ENCODE results near the gene ALKBH3. TPM values are rescaled to one million over a fixed set of nuclear protein-coding genes. Genes with fewer than 3 reads are reported as not detected.
A peak's percentile ranks its signal among the peaks of the same experiment; 100 is the strongest.

The ALKBH3 gene
- total and polyA plus RNA-seq, 12 donors: 19.7 to 45.3 (median 31.5) TPM

DNA sequence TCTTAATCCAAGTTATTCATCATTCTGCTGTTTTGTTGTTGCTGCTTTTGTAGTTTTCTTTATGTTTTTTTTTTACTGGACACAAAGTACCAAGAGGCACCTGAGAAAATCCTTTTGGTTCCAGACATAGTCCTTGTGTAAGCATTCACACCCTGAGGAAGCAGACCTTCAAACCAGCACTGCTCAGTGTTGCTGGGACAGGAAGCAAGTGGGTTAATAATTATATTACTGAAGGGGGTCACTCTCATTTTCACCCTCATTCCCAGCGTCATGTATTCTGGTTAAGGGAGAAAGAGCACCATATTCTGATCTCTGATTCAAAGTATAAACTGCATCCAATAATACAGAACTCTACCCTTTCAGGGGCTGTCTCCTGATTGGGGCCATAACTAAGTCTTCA lies 5.9 kb upstream of the ALKBH3 start:
- H3K36me3 ChIP-seq (replicated peaks in 1 of 2): no peaks in the 10 kb centered on the region
- no peak for DNase-seq
- TF ChIP-seq, protein P1, sequence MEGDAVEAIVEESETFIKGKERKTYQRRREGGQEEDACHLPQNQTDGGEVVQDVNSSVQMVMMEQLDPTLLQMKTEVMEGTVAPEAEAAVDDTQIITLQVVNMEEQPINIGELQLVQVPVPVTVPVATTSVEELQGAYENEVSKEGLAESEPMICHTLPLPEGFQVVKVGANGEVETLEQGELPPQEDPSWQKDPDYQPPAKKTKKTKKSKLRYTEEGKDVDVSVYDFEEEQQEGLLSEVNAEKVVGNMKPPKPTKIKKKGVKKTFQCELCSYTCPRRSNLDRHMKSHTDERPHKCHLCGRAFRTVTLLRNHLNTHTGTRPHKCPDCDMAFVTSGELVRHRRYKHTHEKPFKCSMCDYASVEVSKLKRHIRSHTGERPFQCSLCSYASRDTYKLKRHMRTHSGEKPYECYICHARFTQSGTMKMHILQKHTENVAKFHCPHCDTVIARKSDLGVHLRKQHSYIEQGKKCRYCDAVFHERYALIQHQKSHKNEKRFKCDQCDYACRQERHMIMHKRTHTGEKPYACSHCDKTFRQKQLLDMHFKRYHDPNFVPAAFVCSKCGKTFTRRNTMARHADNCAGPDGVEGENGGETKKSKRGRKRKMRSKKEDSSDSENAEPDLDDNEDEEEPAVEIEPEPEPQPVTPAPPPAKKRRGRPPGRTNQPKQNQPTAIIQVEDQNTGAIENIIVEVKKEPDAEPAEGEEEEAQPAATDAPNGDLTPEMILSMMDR (IDR thresholded peaks at IDR 0.05): no peak
- no peak overlapping the region for H3K4me3 ChIP-seq
- no peaks in the 10 kb centered on the region for H3K4me1 ChIP-seq (replicated peaks in 1 of 2)
- H3K9me3 ChIP-seq (replicated peaks in 1 of 3): no peaks in the 10 kb centered on the region
- H3K27me3 ChIP-seq: peaks cover 10% of the 10 kb centered on the region
- WGBS, 4 donors: 10 to 26% (median 20%) methylated on average over 1 of the region's 1 CpG
- H3K27ac ChIP-seq: no peak overlapping the region
- intact Hi-C loops (cut with DNase I): no loop called here

DNA sequence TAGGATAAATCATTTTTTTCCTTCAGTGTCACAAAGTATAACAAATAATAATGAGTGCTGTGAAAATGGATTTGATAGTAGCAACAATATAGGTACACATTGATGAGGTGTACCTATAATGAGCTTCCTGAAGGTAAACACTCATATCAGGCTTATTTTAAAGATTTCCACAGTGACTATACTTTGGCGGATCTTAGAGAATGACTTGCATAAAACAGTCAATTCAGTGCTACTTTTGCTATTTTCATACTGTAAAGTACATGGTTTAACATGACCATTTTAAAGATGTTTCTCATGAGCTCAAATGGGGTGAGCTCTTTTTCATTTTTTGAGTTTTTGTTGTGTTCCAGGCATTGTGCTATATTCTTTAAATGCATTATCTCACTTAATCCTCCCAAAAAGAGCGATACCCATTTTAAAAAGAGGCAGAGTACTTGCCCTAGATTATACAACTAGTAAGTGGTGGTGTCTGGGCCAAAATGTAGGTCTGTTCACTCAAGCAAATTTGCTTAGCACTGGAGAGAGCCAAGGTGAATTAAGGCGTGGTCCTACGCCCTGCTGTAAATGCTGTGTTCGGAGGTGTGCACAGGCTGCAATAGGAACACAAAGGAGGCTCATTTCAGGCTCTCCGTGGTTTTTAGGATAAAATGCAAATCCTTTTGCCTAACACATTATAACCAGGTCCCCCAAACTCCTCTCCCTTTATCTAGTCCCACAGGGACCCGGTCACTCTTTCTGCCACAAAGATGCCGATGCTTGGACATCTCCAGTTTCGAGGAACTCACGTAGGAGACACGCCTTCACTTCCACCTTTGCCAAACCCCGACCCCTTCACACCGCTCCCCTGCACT lies 617 bp upstream of the ALKBH3 start:
- H3K9me3 ChIP-seq (replicated peaks in 1 of 3): no peaks in the 10 kb centered on the region
- H3K36me3 ChIP-seq (replicated peaks in 1 of 2): peaks cover 0 to 22% of the 10 kb centered on the region in 2 donors
- intact Hi-C loops (cut with DNase I): no loop called here
- peak overlapping the region in 1 of 5 donors; percentile 79 for H3K27ac ChIP-seq
- H3K4me1 ChIP-seq (replicated peaks in 1 of 2): peaks cover 14 to 21% of the 10 kb centered on the region in 2 donors
- peaks cover 10% of the 10 kb centered on the region for H3K27me3 ChIP-seq
- TF ChIP-seq, protein P1 (IDR thresholded peaks at IDR 0.05): no peak
- TF ChIP-seq POLR2A (IDR thresholded peaks at IDR 0.05): no peak
- no peak for DNase-seq
- H3K4me3 ChIP-seq: peak overlapping the region in 3 of 4 donors; percentile 78 to 96 (median 78)
- WGBS, 4 donors: 42 to 49% (median 45%) methylated on average over 13 of the region's 13 CpGs

DNA sequence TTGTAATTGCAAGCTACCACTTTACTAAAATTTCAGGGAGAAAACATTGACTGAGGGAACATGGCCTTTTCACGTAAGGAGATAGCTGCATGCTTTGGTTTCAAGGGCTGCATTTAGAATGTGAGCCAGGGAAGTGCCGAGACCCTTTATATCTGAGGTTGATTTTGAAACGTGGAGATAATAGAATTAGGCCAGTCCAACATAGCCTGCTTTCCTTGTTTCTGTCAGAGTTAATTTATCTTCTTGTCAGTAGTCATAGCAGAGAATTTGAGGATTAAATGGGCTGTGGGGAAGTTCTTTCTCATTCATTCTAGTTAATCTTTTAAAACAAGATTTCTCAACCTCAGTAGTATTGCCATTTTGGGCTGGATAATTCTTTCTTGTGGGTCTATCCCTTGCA lies 12.2 kb downstream of the ALKBH3 start:
- Histone ChIP-seq H3K4me3 (no peak overlapping the region), H3K27ac (peak overlapping the region in 1 of 5 donors; percentile 9), H3K36me3 (replicated peaks in 1 of 2) (peaks cover 0 to 82% of the 10 kb centered on the region in 2 donors), H3K4me1 (replicated peaks in 1 of 2) (no peaks in the 10 kb centered on the region), H3K9me3 (replicated peaks in 1 of 3) (no peaks in the 10 kb centered on the region), H3K27me3 (no peaks in the 10 kb centered on the region)
- 40 to 55% (median 49%) methylated on average over 3 of the region's 3 CpGs for WGBS, 4 donors
- intact Hi-C loops (cut with DNase I): loop anchor here in 1 of 2 donors (5.0 kb wide), 1 partner anchor 144 kb away; no protein-coding TSS in a partner anchor
- no peak for DNase-seq
- no peak for TF ChIP-seq POLR2A (IDR thresholded peaks at IDR 0.05)
- TF ChIP-seq, protein P1 (IDR thresholded peaks at IDR 0.05): no peak

DNA sequence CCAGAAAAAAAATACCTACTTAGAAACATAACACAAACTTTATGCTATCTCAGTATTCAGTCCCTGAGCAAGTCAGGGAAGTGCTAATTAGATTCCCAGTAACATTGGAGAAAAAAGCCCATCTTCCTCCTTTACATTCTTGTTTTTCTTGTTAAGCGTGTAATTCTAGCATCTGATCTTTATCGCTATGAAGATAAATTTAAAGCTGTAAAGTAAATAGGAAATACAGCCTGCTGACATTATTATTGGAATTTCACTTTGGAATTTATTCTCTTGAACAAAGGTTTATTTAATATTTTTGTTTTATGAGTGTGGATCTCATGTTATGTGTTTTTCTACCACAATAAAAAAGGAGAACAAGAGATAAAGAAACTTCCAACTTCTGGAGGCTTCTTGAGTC lies 13.9 kb downstream of the ALKBH3 start:
- Histone ChIP-seq H3K9me3 (replicated peaks in 1 of 3) (no peaks in the 10 kb centered on the region), H3K27me3 (no peaks in the 10 kb centered on the region), H3K27ac (no peak overlapping the region), H3K36me3 (replicated peaks in 1 of 2) (peaks cover 0 to 86% of the 10 kb centered on the region in 2 donors), H3K4me3 (no peak overlapping the region), H3K4me1 (replicated peaks in 1 of 2) (no peaks in the 10 kb centered on the region)
- intact Hi-C loops (cut with DNase I): loop anchor here in 1 of 2 donors (5.0 kb wide), 1 partner anchor 143 kb away; no protein-coding TSS in a partner anchor
- 65 to 85% (median 66%) methylated on average over 2 of the region's 2 CpGs for WGBS, 4 donors
- TF ChIP-seq, protein P1 (IDR thresholded peaks at IDR 0.05): no peak
- TF ChIP-seq POLR2A (IDR thresholded peaks at IDR 0.05): no peak
- DNase-seq: no peak
